LNCAP (cell line): ENCODE data around the gene SQSTM1.

ENCODE experiments used
- TF ChIP-seq, protein P1 (sequence below): fragments of 450-650 bp; IDR thresholded peaks from 2 replicates; pipeline ENCODE4 v1.5.1; 2017; ENCODE audit warnings: mild to moderate bottlenecking

SQSTM1 gene

DNA sequence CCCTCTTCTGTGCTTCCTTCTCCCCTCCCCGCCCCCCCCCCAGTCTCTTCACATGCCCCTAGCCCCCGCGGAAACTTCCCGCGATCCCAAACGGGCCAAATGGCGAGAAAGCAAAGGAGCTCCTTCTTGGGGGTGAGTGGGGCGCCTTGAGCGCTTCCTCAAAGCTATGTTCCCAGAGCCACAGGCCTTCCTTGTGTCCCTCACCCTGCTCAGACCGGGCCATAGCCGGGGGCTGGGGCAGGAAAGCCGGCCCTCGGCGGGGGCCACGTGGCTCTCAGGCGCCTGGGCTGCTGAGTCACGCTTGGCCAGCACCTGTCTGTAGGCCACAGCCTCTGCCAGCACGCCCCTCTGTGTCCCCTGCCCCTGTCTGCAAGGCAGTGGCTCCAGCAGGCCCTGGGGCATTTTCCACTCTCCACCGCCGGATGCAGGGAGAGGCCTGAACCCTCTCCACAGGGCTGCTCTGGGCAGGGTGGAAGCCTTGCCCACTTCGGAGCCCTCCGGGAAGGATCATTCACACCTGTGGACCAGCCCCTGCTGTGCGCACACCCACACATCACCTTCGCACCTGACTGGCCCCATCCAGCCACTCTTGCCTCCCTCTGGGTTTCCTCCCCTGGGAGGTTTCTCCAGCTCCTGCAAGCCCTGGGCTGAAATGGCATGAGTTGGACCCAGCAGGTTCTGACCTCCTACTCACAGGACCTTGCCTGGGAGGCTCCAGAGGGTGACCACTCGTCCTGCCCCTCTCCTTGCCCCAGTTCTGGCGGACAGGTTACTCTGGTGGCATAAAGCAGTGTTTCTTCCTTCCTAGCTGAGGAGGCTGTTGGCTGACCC is 1.2 kb upstream of the SQSTM1 start:
- TF ChIP-seq, protein P1, sequence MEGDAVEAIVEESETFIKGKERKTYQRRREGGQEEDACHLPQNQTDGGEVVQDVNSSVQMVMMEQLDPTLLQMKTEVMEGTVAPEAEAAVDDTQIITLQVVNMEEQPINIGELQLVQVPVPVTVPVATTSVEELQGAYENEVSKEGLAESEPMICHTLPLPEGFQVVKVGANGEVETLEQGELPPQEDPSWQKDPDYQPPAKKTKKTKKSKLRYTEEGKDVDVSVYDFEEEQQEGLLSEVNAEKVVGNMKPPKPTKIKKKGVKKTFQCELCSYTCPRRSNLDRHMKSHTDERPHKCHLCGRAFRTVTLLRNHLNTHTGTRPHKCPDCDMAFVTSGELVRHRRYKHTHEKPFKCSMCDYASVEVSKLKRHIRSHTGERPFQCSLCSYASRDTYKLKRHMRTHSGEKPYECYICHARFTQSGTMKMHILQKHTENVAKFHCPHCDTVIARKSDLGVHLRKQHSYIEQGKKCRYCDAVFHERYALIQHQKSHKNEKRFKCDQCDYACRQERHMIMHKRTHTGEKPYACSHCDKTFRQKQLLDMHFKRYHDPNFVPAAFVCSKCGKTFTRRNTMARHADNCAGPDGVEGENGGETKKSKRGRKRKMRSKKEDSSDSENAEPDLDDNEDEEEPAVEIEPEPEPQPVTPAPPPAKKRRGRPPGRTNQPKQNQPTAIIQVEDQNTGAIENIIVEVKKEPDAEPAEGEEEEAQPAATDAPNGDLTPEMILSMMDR: no peak

DNA sequence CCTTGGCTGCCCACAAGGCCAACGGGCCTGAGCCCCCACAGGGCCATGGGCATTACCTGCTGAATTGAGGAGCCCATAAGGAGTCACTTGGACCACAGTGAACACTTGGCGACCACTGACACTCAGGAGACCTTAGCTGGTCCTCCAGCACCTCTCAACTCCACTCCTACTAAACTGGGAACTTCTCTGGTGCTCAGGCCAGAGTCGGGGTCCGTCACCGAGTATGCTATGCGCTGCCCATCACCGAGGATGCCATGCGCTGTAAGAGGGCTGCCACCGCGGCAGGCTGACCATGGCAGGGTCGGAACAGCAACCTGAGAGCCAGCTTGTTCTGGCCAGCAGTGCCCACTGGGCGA is 600 bp upstream of the SQSTM1 start:
- TF ChIP-seq, protein P1: no peak

DNA sequence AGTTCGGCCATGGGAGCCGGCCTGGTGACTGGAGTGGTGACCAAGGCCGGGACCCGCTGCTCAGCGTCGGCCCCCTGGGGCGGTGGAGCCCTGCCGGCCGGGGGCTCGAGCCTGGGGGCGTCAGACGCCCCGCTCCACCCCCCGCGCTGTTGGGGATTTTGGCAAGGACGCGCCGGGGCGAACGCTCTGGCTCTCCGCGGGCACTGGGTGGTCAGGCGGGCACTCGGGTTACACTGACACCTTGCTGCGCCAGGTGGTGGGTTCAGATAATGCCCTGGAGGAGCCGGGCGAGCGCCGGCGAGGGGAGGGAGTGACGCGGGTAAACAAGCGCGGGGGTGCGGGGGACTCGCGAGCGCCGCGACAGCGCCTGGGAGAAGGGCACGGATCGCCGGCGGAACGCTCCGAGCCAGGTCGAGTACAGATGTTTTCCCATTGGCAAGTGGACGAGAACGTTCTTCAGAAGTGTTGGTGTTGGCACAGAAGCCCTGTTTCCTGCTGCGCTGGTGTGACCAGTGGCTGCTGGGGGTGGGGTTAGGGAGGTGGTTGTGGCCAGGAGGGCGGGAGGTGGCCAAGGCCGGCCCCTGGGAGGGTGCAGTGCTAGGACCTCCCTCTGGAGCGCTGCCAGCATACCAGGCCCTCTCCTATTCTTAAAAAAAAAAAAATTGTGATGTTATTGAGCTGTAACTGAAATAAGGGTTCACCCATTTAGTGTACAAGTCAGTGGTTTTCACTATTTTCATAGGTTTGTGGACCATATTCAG is 773 bp downstream of the SQSTM1 start:
- TF ChIP-seq, protein P1: no peak

DNA sequence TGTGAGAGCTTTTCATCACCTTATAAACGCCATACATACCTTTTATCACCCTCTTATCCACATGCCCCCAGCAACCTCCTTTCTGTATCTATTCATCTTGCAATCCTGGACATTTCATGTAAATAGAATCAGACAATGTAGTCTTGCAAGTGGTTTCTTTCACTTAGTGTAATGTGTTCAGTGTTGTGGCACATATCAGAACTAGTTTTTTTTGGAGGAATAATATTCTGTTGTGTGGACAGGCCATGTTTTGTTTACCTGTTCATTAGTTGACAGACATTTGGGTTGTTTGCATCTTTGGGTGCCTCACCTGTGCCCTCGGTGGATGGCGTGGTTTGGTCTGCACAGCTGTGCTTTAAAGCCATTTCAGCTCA is 1.3 kb downstream of the SQSTM1 start:
- TF ChIP-seq, protein P1: no peak

DNA sequence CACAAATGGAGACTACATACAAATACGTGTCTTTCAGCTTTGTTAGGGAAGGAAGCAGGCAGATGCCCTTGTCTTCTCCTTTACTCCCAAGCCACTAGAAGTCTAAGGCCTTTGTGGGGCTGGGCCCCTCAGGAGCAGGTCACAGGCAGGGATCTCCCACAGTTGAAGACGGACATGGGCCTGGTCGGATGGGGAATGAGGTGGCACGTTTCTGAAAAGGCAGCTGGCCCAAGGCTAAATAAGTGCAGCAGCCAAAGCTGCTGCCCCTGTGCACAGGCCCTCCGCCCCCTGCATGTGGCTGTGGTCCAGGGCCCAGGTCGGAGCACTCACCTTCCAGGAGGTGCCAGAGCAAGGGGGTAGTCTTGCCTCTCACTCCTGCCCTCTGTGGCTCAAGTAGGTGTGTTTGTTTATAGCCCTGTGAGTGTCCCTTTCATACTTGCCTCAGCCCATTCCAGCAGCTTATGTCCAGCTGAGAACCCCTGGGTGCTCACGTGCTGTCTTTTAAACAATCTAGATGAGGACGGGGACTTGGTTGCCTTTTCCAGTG is 1.8 kb downstream of the SQSTM1 start:
- TF ChIP-seq, protein P1: no peak

DNA sequence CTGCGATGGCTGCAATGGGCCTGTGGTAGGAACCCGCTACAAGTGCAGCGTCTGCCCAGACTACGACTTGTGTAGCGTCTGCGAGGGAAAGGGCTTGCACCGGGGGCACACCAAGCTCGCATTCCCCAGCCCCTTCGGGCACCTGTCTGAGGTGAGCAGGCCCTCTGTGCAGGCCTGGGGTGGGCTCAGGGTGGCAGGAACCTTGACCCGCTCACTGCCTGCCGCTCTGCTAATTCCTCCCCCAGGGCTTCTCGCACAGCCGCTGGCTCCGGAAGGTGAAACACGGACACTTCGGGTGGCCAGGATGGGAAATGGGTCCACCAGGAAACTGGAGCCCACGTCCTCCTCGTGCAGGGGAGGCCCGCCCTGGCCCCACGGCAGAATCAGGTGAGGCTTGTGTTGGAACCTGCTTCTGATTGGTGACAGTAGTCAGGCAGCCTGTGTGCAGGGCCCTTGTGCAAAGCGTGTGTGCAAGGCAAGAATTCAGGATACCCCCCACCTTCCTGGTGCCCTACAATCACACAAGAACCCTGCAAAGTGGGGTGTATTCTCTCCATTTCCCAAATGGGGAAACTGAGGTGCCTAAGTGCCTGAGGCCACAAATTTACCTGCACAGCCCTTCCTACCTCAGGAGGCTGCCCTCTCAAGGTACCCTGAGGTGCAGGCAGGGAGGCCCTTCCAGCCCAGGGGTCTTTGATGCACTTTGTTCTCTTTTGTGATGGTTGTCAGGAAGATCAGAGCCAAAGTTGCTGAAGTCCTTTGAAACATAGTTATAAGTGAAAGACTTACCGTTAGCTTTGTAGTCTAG is 3.4 kb downstream of the SQSTM1 start:
- TF ChIP-seq, protein P1: no peak

DNA sequence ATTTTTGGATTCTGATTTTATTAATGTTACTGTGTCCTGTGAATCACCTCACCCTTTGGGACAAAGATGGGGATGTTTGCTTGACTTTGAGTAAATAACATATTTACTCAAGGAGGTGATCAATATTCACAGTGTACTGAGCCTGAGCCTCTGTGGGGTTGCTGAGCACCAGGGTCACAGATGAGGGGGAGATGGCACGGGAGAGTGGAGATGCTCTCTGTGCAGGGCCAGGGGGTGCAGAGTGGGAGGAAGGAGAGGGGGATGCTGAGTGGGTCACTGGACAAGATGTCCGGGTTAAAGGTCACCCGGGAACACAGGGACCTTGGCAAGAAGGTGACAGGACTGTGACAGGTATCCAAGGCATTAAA is 4.0 kb downstream of the SQSTM1 start:
- TF ChIP-seq, protein P1: no peak
